ENCODE results near the gene KANSL1L.
"Not testable (repeated sequence)": the region's sequence is repeated elsewhere in the genome, so short reads cannot be mapped to it uniquely, and the experiment has no call there.

KANSL1L gene, protein sequence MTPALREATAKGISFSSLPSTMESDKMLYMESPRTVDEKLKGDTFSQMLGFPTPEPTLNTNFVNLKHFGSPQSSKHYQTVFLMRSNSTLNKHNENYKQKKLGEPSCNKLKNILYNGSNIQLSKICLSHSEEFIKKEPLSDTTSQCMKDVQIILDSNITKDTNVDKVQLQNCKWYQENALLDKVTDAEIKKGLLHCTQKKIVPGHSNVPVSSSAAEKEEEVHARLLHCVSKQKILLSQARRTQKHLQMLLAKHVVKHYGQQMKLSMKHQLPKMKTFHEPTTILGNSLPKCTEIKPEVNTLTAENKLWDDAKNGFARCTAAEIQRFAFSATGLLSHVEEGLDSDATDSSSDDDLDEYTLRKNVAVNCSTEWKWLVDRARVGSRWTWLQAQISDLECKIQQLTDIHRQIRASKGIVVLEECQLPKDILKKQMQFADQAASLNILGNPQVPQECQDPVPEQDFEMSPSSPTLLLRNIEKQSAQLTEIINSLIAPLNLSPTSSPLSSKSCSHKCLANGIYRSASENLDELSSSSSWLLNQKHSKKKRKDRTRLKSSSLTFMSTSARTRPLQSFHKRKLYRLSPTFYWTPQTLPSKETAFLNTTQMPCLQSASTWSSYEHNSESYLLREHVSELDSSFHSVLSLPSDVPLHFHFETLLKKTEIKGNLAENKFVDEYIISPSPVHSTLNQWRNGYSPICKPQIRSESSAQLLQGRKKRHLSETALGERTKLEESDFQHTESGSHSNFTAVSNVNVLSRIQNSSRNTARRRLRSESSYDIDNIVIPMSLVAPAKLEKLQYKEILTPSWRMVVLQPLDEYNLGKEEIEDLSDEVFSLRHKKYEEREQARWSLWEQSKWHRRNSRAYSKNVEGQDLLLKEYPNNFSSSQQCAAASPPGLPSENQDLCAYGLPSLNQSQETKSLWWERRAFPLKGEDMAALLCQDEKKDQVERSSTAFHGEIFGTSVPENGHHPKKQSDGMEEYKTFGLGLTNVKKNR

DNA sequence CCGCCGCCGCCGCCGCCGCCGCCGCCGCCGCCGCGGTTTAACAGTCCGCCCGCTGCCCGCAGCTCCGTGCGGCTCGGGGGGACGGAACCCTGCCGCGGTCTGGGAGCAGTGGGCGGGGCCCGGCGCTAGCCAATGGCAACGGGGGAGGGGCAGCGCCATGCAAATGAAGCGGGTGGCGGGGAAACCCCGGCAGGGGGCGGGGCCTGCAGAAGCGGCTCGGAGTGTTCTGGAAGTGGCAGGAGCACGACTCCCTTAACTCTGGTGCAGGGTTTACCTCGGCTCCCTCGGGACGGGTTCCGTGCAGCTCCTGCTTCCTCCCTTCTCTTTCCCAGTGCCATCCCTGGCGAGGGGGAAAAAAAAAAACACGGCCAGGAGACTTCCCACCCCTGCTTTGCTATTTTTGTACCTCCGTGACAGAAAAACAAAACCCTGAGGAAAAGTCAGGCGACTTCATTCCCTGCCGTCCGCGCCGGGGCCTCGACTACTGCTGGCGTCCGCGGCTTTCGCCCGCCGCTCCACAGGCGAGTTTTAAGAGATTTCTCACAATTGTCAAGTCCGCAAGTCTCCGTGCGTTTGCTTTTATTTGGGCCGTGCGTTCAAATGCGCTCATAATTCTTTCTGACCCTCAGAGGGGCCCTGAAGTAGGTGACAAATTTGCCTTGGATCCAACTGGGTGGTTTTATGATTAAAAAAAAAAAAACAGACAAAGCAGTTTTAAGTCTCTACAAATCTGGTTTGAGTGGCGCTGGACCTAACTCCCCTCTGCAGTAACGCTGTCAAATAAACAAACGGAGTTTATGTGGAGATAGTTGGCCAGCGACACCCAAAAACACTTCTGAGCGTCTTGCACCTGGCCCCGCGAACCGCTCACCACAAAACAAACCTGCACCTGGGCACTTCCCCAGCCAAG is at the start of gene KANSL1L:
TSS of gene KANSL1L (minus strand) at position 101 of the 910 bp plus-strand sequence. CDS start 16,827 bp downstream, outside the sequence.
- FAIRE-seq = no peak

DNA sequence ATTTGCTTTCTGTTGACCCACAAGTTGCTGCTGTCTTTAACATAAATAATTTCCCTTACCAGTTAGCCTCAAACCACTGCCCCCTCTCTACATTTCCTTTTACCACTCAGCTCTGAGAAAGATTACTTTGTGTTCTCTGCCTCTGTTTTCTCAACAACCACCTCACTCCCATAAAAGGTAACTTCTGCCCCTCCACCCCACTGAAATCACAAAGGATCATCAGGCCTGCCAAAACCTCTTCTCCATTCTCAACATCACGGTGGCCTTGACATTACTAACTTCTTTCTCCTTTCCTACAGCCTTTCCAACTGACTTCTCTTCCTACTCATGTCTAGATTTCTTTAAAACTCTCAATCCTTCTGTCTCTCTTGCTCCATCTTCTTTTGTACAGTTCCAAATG is 43.9 kb upstream of the KANSL1L start:
- FAIRE-seq = no peak

DNA sequence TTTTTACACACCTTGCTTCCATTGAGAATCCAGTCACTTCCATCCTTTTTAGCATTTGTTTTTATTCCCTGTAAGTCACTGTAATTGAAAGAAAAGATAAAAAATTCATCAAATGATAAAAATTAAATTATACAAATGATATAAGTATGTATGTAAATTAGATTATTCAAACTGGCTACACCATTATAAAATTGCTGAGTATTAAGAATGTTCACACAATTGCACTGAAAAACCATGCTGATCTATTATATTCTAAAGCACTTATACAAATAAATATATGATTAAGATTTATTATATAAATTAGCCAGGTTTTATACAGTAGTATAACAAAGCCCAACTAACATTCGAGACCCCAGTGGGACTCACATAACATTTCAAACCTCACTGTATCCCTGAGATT is 39.0 kb upstream of the KANSL1L start:
- FAIRE-seq = no peak

DNA sequence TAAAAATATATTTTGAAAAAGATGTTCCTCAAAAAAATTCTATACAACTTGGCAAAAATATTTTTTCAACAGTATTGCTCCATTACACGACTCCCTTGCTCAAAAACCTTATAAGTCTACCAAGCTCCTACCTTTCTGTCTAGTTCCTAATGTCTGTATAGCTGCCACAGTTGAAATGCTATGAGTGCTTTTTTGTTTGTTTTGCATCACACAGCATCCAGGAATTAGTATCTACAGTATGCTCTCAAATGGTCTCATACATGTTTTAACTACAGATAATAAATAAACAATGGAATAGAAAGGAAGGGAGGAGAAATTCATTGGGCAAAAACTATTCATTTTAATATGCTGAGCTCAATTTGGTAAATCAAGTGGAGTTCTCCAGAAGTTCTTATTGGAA is 36.7 kb upstream of the KANSL1L start:
- FAIRE-seq = no peak

DNA sequence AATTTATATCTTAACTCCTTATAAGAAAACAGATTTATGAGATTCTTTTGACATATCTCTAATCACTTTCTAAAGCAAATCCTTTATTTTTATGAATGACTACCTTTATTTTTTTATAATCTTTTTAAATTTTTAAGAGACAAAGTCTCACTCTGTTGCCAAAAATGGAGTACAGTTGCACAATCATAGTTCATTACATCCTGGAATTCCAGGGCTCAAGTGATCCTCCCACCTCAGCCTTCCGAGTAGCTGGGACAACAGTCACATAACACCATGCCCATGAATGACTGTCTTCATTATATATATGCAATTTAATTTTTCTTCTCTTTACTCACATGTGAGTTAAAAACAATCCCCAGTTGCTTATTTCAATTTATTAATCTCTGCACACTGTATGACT is 32.3 kb upstream of the KANSL1L start:
- FAIRE-seq = no peak

DNA sequence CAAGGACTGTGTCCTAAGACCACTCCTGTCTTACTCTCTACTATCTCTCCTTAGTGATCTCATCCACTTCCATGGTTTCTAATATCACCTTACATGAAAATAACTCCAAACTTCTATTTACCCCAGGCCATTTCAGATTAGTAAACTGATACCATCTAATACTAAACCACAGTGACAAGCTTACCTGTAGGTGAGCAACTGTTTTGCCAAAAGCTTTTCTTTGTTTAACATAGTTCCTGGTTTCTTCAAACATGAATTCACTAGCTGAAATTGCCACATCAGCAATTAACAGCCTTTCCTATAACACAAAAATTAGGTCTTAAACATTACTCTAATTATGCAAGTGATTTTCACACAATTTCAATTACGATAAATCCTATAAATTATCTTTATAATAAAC is 31.9 kb upstream of the KANSL1L start:
- peak; percentile 9 for FAIRE-seq

DNA sequence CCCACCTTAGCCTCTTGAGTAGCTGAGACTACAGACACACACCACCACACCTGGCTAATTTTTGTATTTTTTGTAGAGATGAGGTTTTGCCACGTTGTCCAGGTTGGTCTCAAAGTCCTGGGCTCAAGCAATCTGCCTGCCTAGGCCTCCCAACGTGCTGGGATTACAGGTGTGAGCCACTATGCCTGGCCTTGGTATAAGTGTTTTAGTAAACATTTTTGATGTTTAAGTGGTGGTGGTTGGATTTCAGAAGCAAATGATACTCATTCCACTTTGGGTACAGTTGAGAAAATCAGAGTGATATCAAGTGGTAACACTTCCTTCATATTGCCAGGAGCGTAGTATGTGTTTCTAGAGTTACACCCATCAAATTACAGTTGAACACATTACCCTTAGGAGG is 28.6 kb upstream of the KANSL1L start:
- no peak for FAIRE-seq

DNA sequence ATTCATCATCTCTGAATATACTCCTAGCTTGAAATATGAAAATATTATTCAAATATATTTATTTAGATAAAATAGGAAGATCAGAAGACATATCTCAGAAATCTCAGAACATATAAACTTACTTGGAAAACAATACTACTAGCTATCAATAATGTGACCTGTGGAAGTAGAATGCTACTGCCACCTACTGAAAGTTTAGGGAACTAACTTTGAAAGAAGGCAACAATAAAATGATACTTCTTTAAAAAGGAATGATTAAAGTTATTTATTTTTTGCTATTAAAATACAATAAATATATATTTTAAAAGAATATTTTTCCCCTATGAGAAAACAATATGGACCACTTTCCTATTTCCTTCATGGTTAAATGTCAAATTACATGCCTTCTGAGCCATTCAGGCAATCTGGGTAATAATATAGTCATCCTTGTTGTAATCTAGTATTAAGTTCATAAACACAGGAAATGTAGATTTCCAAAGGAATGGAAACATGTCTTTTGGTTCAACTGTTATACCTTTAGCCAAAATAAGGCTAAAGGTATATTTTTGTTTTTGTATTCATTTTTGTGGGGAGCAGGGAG is 28.1 kb upstream of the KANSL1L start:
- peak; percentile 98 for FAIRE-seq

DNA sequence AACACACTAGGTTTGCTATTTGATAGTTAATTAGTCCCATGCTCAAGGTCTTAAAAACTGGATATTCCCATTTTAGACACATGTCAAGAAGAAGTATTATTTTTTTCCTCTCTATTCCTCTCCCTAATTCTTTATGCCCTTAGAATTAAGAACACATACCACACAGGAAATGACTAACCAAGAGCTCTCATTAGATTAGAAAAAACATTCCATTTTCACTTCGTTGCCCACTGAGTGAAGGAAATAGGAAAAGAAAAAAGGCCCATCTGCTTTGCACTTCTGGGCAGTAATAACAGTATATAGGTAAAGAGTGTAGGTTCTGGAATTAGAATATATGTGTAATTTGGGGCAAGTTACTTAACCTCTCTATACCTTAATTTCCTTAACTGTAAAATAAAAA is 27.1 kb upstream of the KANSL1L start:
- no peak for FAIRE-seq

DNA sequence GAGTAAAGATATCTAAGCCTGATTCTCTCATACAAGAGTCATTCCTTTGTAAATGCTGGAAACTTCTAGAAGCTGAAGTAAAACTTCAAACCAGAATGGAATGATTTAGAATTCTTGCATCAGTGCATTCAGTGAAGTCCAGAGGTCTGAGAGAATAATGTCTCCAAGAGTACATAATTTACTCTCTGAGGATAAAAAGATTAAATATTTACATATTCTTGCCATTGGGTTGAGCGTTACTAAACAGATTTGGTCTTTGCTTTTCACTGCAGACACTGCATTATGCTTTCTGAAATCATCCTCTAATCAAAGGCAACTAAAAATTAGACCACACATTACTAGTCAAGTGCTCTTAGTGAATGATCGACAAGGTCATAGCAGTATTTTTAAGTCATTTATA is 26.5 kb upstream of the KANSL1L start:
- FAIRE-seq = no peak

DNA sequence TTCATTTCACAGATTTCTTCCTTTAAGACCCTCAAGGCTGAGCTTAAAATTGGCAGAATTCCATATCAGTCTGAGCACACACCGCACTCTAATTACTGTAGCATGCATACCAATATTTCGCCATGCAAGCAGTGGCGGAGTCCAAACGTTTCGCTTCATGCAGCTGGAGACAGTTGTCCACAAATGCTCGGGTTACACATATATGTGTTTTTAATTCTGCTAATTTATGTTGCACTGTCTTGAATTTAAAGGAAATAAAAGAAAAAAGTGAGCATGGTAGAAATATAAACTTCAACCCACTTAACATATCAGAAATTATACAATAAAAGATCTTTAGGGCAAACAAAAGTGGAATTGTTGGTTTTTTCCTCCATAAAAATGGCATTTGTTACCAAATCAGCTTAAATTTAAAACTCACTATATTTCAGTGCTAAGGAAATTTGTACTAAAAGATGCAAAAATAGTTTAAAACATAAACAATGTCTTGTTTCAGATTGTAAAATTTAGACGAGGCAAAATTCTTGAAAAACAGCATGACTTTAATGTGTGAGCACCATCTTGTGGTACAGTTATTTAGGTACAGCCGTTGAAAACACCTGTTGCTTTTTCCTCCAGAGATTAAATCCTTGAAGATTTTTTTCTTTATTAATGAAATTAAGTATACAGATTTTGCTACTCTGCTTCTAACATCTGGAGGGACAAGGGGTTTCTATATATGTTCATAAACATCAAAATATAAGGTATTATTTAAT is 24.1 kb upstream of the KANSL1L start:
- FAIRE-seq = peak; percentile 100

DNA sequence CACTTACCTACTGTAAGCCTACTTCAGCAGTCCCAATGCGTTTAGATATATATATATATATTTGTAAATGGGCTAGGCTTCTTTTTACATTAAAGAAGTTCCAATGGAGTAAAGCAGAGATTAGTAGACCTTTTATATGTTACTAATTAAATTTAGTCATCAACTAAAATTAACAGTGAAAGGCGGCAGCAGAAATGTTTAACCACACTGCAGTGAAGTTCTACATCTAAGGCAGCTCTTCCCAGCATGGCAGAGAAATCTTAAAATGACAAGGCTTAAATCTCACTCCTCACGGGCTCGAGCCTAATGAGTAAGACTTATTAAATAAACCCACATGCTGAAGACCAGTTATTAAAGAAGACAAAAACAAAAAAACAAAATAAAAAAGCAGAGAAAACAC is 19.1 kb upstream of the KANSL1L start:
- no peak for FAIRE-seq

DNA sequence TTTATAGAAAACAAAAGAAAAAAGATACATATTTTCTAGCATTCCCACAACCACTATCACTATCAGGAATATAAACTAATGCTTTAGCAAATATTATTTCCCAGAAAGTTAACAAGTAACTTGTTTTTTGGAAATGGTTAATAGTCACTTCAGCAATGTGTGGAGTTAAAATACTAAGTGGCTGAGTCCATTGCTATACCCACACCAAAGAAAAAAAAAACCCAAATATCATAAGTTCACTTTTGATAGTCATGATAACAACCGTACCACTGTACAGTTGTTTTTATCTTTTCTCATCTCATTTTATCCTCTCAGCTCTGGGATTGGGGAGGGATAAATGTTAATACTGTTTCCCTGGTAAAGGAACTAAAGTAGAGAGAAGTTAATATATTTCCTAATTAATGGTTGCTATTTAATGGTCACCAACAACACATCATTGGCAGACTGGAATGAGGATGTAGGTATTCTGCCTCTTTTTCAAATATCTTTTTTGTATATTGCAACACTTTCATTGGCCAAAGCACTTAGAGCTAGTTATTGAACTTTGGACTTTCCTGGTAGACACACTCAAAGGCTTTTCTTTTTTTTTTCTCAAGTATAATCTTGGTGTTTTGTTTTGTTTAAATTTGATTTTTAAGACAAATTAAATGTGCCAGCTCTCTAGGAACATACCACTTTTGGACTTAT is 18.4 kb upstream of the KANSL1L start:
- peak; percentile 91 for FAIRE-seq

DNA sequence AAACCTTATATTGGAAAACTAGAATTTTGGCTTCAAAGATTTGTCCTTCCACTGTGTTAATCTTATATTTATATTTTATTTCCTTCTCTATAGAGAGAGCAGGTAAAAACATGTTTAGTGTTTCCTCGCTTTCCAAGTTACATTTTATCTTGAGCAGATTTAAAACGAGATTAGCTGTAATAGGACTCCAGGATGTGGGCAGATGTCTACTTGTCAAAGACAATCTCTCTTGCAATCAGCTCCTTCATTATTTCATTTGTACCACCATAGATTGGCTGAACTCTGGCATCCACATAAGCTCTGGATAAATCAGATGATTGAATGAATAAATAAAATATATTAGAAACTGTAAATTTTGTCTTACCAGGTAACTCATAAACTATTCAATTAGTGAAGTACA is 17.5 kb upstream of the KANSL1L start:
- FAIRE-seq = no peak

DNA sequence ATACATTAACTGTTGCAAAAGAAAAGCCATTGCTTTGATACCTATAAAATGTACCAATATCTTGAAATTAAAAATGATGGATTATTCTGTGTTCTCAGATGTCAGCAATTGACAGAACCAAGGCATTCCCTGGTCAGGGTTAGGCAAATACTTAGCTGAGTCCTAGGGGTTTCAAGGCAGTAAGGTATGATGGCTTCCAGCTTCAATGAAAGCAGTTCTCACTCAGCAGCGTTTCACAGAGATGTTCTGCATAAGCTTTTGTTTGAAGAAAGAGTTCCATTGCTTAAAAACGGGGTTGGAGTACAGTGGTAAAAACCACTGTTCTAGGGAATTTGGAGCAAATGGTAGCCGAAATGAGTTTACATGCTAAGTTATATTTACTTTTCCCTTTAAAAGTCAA is 17.0 kb upstream of the KANSL1L start:
- no peak for FAIRE-seq

DNA sequence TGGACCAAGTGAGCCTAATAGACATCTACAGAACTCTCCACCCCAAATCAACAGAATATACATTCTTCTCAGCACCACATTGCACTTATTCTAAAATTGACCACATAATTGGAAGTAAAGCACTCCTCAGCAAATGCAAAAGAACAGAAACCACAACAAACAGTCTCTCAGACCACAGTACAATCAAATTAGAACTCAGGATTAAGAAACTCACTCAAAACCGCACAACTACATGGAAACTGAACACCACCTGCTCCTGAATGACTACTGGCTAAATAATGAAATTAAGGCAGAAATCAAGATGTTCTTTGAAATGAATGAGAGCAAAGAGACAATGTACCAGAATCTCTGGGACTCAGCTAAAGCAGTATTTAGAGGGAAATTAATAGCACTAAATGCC is 12.7 kb upstream of the KANSL1L start:
- FAIRE-seq = not testable (repeated sequence)

DNA sequence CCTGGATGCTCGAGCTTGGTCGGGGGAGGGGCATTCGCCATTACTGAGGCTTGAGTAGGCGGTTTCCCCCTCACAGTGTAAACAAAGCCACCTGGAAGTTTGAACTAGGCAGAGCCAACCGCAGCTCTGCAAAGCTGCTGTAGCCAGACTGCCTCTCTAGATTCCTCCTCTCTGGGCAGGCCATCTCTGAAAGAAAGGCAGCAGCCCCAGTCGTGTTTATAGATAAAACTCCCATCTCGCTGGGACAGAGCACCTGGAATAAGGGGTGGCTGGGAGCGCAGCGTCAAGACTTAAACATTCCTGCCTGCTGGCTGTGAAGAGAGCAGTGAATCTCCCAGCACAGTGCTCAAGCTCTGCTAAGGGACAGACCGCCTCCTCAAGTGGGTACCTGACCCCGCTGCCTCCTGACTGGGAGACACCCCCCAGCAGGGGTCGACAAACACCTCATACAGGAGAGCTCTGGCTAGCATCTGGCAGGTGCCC is 10.4 kb upstream of the KANSL1L start:
- FAIRE-seq = not testable (repeated sequence)

DNA sequence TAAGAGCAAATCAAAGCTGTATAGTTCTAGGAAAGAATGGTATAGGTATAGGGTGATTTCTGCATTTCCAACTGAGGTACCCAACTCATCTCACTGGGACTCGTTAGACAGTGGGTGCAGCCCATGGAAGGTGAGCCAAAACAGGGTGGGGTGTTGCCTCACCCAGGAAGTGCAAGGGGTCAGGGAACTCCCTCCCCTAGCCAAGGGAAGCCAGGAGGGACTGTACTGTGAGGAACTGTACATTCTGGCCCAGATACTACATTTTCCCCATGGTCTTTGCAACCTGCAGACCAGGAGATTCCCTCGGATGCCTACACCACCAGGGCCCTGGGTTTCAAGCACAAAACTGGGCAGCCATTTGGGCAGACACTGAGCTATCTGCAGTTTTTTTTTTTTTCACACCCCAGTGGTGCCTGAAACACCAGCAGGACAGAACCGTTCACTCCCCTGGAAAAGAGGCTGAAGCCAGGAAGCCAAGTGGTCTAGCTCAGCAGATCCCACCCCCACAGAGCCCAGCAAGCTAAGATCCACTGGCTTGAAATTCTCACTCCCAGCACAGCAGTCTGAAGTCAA is 9.9 kb upstream of the KANSL1L start:
- FAIRE-seq = not testable (repeated sequence)

DNA sequence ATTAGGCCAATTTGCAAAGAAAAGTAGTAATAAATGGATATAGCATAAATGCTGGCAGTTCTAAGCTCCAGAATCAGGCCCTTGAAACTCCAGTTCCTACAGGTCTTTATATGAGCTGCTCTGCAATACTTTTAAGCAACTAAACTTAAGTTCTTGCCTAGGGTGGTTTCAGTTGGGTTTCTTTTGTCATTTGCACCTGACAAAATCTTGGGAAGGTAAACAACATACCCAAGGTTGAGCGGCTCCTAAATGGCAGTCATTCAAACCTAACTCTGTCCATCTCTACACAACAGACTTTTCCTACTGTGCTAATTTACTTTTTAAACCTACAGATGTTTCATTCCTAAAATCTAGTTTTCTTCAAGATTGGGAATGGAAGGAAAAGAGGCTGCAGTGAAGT is 9.3 kb upstream of the KANSL1L start:
- FAIRE-seq = no peak

DNA sequence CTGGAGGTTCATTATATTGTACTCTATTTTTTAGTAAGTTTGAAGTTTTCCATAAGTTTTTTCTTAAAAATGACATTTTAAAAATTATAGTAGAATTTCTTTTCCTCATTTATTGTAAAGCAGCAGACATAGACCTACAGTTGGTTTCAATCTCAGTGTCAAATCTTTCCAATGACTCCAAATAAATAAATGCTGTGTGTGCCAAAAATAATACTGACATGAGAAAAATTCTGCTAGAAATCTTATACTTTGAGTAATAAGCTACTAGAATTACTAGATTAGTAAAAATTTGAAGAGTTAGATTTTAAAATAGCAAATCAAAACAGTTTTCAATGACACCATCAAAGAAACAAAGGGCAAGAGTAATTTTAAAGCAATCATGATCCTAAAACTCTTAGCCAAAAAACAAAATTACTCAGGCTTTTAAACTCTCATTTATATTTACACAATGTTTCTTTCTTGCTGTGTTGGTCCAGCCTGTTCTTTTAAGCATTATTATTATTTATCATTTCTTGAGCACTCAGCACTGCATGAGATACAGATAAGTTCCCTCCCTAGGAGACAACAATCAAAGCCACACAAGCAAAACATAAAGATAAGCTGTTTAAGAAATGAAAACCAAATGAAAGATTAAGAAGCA is 8.3 kb upstream of the KANSL1L start:
- no peak for FAIRE-seq
